Spinal cord (tissue), 10 donors: Measurements from ENCODE around the gene ICA1L. TPM values are rescaled to one million over a fixed set of nuclear protein-coding genes. Genes with fewer than 3 reads are reported as not detected.
A peak's percentile ranks its signal among the peaks of the same experiment; 100 is the strongest.
"Not testable (repeated sequence)": the region's sequence is repeated elsewhere in the genome, so short reads cannot be mapped to it uniquely, and the experiment has no call there.

Experiments
- DNase-seq, 6 donors: peaks; one replicate each; pipeline versions ENCODE4 v3.0.0 to v3.0.0-alpha.2; 2013 to 2015; ENCODE audit warnings: low spot score in 6 of 6, low read depth in 4 of 6
- H3K27ac ChIP-seq: one replicate; pipeline ENCODE4 v1.5.1; 2013; ENCODE audit warnings: low read depth, low read length, control low read depth
- H3K27me3 ChIP-seq: one replicate; pipeline ENCODE4 v1.6.1; 2013; ENCODE audit warnings: low read length; ENCODE audit not compliant: control insufficient read depth, insufficient read depth
- H3K36me3 ChIP-seq: one replicate; pipeline ENCODE4 v1.6.1; 2013; ENCODE audit warnings: low read length; ENCODE audit not compliant: control insufficient read depth, insufficient read depth
- H3K4me1 ChIP-seq: one replicate; pipeline ENCODE4 v1.6.1; 2013; ENCODE audit warnings: low read length; ENCODE audit not compliant: control insufficient read depth, insufficient read depth
- H3K4me3 ChIP-seq: one replicate; pipeline ENCODE4 v1.5.1; 2013; ENCODE audit warnings: low read depth, low read length, control low read depth
- H3K9me3 ChIP-seq: one replicate; pipeline ENCODE4 v1.6.1; 2013; ENCODE audit warnings: low read length; ENCODE audit not compliant: control insufficient read depth, insufficient read depth
- WGBS: methylation state at CpG from one replicate; pipeline ENCODE4 v1.1.5; 2013; ENCODE audit warnings: missing lambda C conversion rate; ENCODE audit not compliant: insufficient coverage; 5-methylcytosine and 5-hydroxymethylcytosine counted together
- polyA plus RNA-seq, 2 donors: library from polyadenylated mRNA; unstranded; fragments of 120-200 nt; gene quantifications; one replicate each; pipeline ENCODE4 v1.2.1, GENCODE V29; 2013; ENCODE audit not compliant: insufficient read length in 2 of 2
- total RNA-seq, 2 donors: library from RNA; depleted of rRNA in 1 of 2; stranded (reverse); fragments of 120-200 nt in 1 of 2; fragments of >200 nt in 1 of 2; gene quantifications; one replicate each; pipeline versions ENCODE4 v1.2.3 to v1.2.4, GENCODE V29; 2013 to 2014
- donor health status: healthy.

The ICA1L gene
- total and polyA plus RNA-seq, 4 donors: 33.0 to 55.8 (median 40.1) TPM

GRCh38 chr2:202908186-202908585 is 36.6 kb upstream of the ICA1L start:
- Histone ChIP-seq H3K27me3 (no peaks in the 10 kb centered on the region), H3K36me3 (no peaks in the 10 kb centered on the region), H3K4me1 (peaks cover 4% of the 10 kb centered on the region), H3K9me3 (peaks cover 2% of the 10 kb centered on the region), H3K4me3 (no peak overlapping the region), H3K27ac (no peak overlapping the region)
- DNase-seq: no peak
- 92% methylated on average over 4 of the region's 5 CpGs for WGBS

DNA sequence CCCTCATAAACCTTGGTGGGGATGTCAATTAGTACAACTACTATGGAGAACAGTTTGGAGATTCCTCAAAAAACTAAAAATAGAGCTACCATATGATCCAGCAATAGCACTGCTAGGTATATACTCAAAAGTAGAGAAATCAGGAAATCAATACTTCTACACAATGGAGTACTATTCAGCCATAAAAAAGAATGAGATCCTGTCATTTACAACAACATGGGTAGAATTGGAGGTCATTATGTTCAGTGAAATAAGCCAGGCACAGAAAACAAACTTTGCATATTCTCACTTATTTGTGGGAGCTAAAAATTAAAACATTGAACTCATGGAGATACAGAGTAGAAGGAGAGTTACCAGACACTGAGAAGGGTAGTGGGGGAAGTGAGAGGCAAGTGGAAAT is 33.9 kb upstream of the ICA1L start:
- not testable (repeated sequence) for H3K4me3 ChIP-seq, H3K36me3 ChIP-seq, H3K27ac ChIP-seq, DNase-seq, H3K4me1 ChIP-seq, H3K9me3 ChIP-seq, H3K27me3 ChIP-seq

GRCh38 chr2:202885190-202885589 is 13.6 kb upstream of the ICA1L start:
- Histone ChIP-seq H3K4me1 (no peaks in the 10 kb centered on the region), H3K9me3 (no peaks in the 10 kb centered on the region), H3K27me3 (no peaks in the 10 kb centered on the region), H3K4me3 (no peak overlapping the region), H3K27ac (no peak overlapping the region), H3K36me3 (peaks cover 29% of the 10 kb centered on the region)
- DNase-seq: no peak
- 100% methylated on average over 5 of the region's 7 CpGs for WGBS

DNA sequence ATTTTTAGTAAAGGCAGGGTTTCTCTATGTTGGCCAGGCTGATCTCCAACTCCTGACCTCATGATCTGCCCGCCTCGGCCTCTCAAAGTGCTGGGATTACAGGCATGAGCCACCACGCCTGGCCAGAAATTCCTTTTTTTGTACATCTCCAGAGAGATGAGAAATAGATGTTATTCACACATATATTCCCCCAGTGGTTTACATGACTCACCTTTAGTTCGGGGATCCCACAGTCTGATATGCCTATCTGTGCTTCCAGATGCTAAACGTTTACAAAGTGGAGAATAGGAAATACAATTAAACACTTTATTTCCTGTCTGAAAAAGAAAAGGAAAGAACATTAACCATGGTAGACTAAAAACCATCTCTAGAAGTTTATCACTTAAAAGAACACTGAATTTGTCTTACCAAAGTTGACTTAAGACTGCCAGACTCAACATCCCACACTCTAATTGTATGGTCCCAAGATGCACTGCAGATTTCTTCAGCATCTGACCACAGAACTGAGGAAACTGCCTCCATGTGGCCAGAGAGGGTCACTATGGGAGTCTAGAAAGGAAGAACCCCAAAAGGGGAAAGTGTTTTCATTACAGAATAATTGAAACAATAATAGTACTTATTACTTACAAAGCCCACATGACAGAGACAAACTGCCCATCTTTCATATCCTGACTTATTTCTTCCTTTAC is 12.6 kb upstream of the ICA1L start:
- WGBS: 100% methylated on average over 1 of the region's 5 CpGs

DNA sequence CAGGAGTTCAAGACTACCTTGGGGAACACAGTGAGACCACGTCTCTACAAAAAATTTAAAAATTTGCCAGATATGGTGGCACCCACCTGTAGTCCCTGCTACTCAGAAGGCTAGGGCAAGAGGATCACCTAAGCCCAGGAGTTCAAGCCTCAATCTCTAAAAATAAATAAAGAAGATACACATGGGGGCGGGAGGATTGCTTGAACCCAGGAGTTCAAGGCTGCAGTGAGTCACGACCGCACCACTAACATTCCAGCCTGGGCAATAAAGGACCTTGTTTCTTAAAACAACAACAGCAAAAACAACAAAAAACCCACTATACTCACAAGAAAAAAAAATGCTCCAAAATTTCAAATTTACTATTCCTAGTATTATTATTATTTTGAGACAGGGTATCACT is 10.0 kb upstream of the ICA1L start:
- H3K4me3 ChIP-seq: no peak overlapping the region
- no peak overlapping the region for H3K27ac ChIP-seq
- no peak for DNase-seq
- H3K4me1 ChIP-seq: no peaks in the 10 kb centered on the region
- H3K9me3 ChIP-seq: no peaks in the 10 kb centered on the region
- H3K27me3 ChIP-seq: no peaks in the 10 kb centered on the region
- WGBS: 100% methylated on average over 1 of the region's 4 CpGs
- H3K36me3 ChIP-seq: peaks cover 30% of the 10 kb centered on the region

More for the DNA sequence above, 12.6 kb upstream of the ICA1L start:
- H3K36me3 ChIP-seq: peaks cover 31% of the 10 kb centered on the region
- no peaks in the 10 kb centered on the region for H3K9me3 ChIP-seq
- no peak overlapping the region for H3K4me3 ChIP-seq
- no peaks in the 10 kb centered on the region for H3K27me3 ChIP-seq
- no peaks in the 10 kb centered on the region for H3K4me1 ChIP-seq
- no peak for DNase-seq
- no peak overlapping the region for H3K27ac ChIP-seq

- no peak for DNase-seq
- WGBS: no CpG with 5 or more reads among the region's 2 CpGs
- no peaks in the 10 kb centered on the region for H3K27me3 ChIP-seq
- H3K9me3 ChIP-seq: no peaks in the 10 kb centered on the region
- H3K27ac ChIP-seq: no peak overlapping the region
- peaks cover 24% of the 10 kb centered on the region for H3K36me3 ChIP-seq
- H3K4me1 ChIP-seq: no peaks in the 10 kb centered on the region
- no peak overlapping the region for H3K4me3 ChIP-seq
Observed at GRCh38 chr2:202877699-202878098, 6.1 kb upstream of the ICA1L start.

- H3K27me3 ChIP-seq: no peaks in the 10 kb centered on the region
- H3K9me3 ChIP-seq: no peaks in the 10 kb centered on the region
- peak overlapping the region; percentile 90 for H3K27ac ChIP-seq
- H3K4me3 ChIP-seq: peak overlapping the region; percentile 66
- peaks cover 4% of the 10 kb centered on the region for H3K4me1 ChIP-seq
- WGBS: 0% methylated on average over 30 of the region's 37 CpGs
- no peaks in the 10 kb centered on the region for H3K36me3 ChIP-seq
- DNase-seq: peak; percentile 44 to 94 (median 69)
Observed at GRCh38 chr2:202870431-202871299, 901 bp downstream of the ICA1L start.

- Histone ChIP-seq H3K9me3 (peaks cover 2% of the 10 kb centered on the region), H3K27me3 (no peaks in the 10 kb centered on the region), H3K4me3 (no peak overlapping the region), H3K36me3 (no peaks in the 10 kb centered on the region), H3K4me1 (no peaks in the 10 kb centered on the region), H3K27ac (no peak overlapping the region)
- 94% methylated on average over 2 of the region's 3 CpGs for WGBS
- DNase-seq: no peak
Observed at GRCh38 chr2:202861987-202862386, 9.6 kb downstream of the ICA1L start.

- H3K4me1 ChIP-seq: no peaks in the 10 kb centered on the region
- no peak overlapping the region for H3K4me3 ChIP-seq
- no peaks in the 10 kb centered on the region for H3K36me3 ChIP-seq
- H3K27me3 ChIP-seq: no peaks in the 10 kb centered on the region
- peaks cover 2% of the 10 kb centered on the region for H3K9me3 ChIP-seq
- no peak overlapping the region for H3K27ac ChIP-seq
- no CpG with 5 or more reads among the region's 3 CpGs for WGBS
- DNase-seq: no peak
Observed at GRCh38 chr2:202858601-202859000, 13.0 kb downstream of the ICA1L start.

GRCh38 chr2:202849343-202849742 is 22.2 kb downstream of the ICA1L start:
- not testable (repeated sequence) for H3K27me3 ChIP-seq, H3K9me3 ChIP-seq, H3K36me3 ChIP-seq, H3K4me3 ChIP-seq, DNase-seq, H3K4me1 ChIP-seq, H3K27ac ChIP-seq
- WGBS: 63% methylated on average over 3 of the region's 3 CpGs
